ENCODE data around the gene SGMS2.

The SGMS2 gene

DNA sequence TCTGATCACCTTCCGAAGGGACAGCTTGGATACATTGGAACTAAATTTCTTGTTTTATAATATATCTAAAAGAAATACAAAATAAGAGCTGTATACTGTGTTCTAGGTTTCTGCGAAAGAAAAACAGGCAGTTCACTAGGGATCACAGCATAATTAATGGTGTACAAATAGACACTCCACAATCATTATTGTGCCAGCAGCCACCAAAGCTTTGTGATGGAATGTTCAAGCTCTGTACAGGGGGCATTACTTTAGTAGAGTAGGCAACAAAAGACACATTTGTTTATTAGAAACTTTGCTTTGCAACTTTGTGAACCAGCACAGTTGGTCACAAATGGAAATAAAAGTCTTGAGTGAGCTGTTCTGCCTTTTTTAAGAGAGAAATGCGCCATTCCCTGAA lies 49.3 kb downstream of the SGMS2 start:
- H3K27ac ChIP-seq (ENCODE audit: low read depth, low read length), result no peak overlapping the region
- H3K9me3 ChIP-seq (ENCODE audit: insufficient read depth, low read depth, low read length), result no peaks in the 10 kb centered on the region
- no peak overlapping the region for H3K9ac ChIP-seq (ENCODE audit: low read depth, low read length)
- 93% methylated on average over 2 of the region's 3 CpGs for WGBS
- no peaks in the 10 kb centered on the region for H3K36me3 ChIP-seq (ENCODE audit: insufficient read depth, low read length)
- no peaks in the 10 kb centered on the region for H3K27me3 ChIP-seq (ENCODE audit: insufficient read depth, low read length)
- no peak overlapping the region for H3K4me3 ChIP-seq (ENCODE audit: low read length)
- no peaks in the 10 kb centered on the region; the same call in 1 of the 2 replicates for H3K4me1 ChIP-seq (ENCODE audit: insufficient read depth, low read length)

DNA sequence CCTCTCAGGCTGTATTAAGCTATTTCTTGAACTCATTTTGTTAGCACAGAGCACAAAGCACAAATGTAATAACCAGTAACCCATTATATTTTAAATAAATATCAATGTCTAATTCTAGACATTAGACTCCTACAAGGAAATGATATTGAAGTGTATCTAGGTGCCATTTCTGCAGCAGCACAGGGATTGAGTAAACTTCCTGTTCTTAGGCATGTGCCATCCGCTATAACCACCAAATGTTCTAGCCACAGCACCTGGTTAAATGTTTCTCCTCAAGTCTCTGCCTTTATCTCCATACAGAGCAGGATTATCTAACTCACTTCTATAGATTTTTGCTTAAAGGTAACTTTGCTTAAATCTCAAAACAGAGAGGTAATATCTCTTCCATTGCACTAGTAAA lies 51.4 kb downstream of the SGMS2 start:
- Histone ChIP-seq H3K27ac (ENCODE audit: low read depth, low read length) (no peak overlapping the region), H3K27me3 (ENCODE audit: insufficient read depth, low read length) (no peaks in the 10 kb centered on the region), H3K9ac (ENCODE audit: low read depth, low read length) (no peak overlapping the region), H3K4me1 (ENCODE audit: insufficient read depth, low read length) (no peaks in the 10 kb centered on the region; the same call in 1 of the 2 replicates), H3K36me3 (ENCODE audit: insufficient read depth, low read length) (no peaks in the 10 kb centered on the region), H3K4me3 (ENCODE audit: low read length) (no peak overlapping the region), H3K9me3 (ENCODE audit: insufficient read depth, low read depth, low read length) (no peaks in the 10 kb centered on the region)
- 91% methylated on average over 1 of the region's 1 CpG for WGBS

DNA sequence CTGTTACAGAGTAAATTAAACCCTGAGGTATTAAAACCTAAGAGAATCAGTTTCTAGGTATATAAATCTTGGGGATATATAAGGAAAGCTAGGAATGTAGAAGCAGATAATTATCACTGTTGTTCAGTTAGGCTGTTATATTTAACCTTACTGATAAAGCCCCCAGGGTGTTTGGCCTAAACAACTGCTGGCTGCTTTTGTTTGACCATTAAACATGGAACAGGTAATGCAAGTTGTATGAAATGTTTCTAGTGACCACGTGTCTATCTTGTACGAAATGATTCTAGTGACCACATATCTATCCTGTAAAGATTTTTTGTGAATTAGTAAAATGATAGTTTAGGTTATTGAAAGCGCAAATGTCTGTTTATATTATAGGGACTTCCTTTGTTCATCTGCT lies 52.6 kb downstream of the SGMS2 start:
- H3K27ac ChIP-seq (ENCODE audit: low read depth, low read length), result no peak overlapping the region
- H3K4me3 ChIP-seq (ENCODE audit: low read length), result no peak overlapping the region
- no peaks in the 10 kb centered on the region for H3K9me3 ChIP-seq (ENCODE audit: insufficient read depth, low read depth, low read length)
- H3K36me3 ChIP-seq (ENCODE audit: insufficient read depth, low read length), result no peaks in the 10 kb centered on the region
- no peak overlapping the region for H3K9ac ChIP-seq (ENCODE audit: low read depth, low read length)
- WGBS, result 96% methylated on average over 3 of the region's 3 CpGs
- H3K27me3 ChIP-seq (ENCODE audit: insufficient read depth, low read length), result no peaks in the 10 kb centered on the region
- no peaks in the 10 kb centered on the region for H3K4me1 ChIP-seq (ENCODE audit: insufficient read depth, low read length)

DNA sequence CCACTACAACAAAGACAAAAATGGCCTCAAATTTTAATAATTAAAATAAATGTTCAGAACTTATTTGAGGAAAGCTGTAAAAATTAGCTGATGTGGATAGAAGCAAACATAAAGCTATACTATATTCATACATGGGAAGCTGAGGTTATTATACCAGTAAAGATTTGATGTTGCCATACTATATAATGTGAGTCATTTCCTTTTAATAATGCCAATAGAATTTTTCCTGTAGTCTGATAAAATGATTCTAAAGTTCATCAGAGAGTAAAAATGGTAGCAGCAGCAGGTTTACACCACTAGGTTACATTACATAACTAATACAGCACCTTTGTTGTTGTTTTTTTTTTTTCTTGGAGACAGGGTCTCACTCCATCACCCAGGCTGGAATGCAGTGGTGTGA lies 61.1 kb downstream of the SGMS2 start:
- Histone ChIP-seq H3K36me3 (ENCODE audit: insufficient read depth, low read length) (no peaks in the 10 kb centered on the region), H3K4me1 (ENCODE audit: insufficient read depth, low read length) (no peaks in the 10 kb centered on the region), H3K4me3 (ENCODE audit: low read length) (no peak overlapping the region), H3K9me3 (ENCODE audit: insufficient read depth, low read depth, low read length) (peaks cover 51% of the 10 kb centered on the region), H3K27me3 (ENCODE audit: insufficient read depth, low read length) (no peaks in the 10 kb centered on the region), H3K9ac (ENCODE audit: low read depth, low read length) (no peak overlapping the region), H3K27ac (ENCODE audit: low read depth, low read length) (no peak overlapping the region)

DNA sequence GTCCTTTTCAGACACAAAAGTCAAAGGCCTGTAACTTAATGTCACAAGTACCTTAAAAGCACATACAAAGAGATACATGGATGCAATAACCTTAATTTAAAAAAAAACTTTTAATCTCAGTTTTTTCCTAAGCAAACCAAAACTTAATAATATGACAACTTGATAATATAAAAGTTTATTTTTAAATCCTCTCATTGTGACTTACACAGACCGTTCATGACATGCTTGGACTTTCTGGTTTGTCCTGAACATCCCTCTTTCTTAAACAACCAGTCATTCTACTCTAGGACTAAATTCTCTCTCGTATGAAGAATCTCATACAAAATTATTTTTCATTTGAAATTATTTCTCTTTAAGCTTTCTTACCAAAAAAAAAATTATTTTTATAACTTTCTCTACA lies 63.5 kb downstream of the SGMS2 start:
- Histone ChIP-seq H3K4me3 (ENCODE audit: low read length) (no peak overlapping the region), H3K27ac (ENCODE audit: low read depth, low read length) (no peak overlapping the region), H3K9ac (ENCODE audit: low read depth, low read length) (no peak overlapping the region), H3K27me3 (ENCODE audit: insufficient read depth, low read length) (no peaks in the 10 kb centered on the region), H3K9me3 (ENCODE audit: insufficient read depth, low read depth, low read length) (peaks cover 58% of the 10 kb centered on the region), H3K36me3 (ENCODE audit: insufficient read depth, low read length) (no peaks in the 10 kb centered on the region), H3K4me1 (ENCODE audit: insufficient read depth, low read length) (no peaks in the 10 kb centered on the region)
- WGBS, result 41% methylated on average over 2 of the region's 2 CpGs

DNA sequence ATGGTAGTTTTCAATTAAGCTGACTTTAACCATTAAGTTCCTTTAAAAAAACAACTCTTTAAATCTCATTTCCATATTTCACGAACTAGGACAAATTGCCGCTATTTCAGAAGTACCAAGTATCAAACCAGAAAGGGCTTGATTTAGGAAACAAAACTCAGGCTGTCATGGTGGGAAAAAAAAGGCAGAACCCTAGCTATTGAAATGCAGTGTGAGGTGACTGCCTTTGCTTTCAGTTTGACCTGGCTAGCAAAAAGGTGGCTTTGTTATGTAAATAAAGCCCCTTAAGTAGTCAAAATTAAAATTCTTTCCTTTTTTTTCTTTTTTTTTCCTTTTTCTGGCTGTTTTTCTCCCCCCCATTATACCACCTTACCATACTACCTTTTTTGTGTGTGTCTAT lies 66.0 kb downstream of the SGMS2 start:
- peak overlapping the region; percentile 91; the same call in 1 of the 2 replicates for H3K27ac ChIP-seq (ENCODE audit: low read depth, low read length)
- WGBS, result 73% methylated on average over 2 of the region's 2 CpGs
- H3K36me3 ChIP-seq (ENCODE audit: insufficient read depth, low read length), result no peaks in the 10 kb centered on the region
- no peak overlapping the region for H3K4me3 ChIP-seq (ENCODE audit: low read length)
- H3K9ac ChIP-seq (ENCODE audit: low read depth, low read length), result no peak overlapping the region
- peaks cover 52% of the 10 kb centered on the region for H3K9me3 ChIP-seq (ENCODE audit: insufficient read depth, low read depth, low read length)
- H3K4me1 ChIP-seq (ENCODE audit: insufficient read depth, low read length), result no peaks in the 10 kb centered on the region
- H3K27me3 ChIP-seq (ENCODE audit: insufficient read depth, low read length), result no peaks in the 10 kb centered on the region

DNA sequence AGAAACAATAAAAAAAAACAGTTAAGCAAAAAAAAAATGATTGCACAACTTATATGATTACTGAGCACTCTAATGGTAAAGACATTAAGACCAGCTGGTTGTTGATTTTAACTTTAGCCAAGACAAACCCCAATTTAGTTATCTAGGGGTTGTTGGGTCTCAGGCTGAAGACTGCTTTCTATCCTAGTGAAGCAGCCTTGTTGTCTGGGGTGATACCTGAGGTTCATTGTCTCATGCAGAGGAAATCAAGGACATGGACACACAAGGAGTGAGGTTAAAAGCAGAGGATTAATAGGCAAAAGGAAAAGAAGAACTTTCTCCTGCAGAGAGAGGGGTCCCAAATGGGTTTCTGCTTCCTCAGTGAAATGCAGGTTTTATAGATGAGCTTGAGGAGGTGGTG lies 66.6 kb downstream of the SGMS2 start:
- Histone ChIP-seq H3K27ac (ENCODE audit: low read depth, low read length) (peak overlapping the region; percentile 91; the same call in 1 of the 2 replicates), H3K36me3 (ENCODE audit: insufficient read depth, low read length) (no peaks in the 10 kb centered on the region), H3K9me3 (ENCODE audit: insufficient read depth, low read depth, low read length) (peaks cover 47% of the 10 kb centered on the region), H3K4me1 (ENCODE audit: insufficient read depth, low read length) (no peaks in the 10 kb centered on the region), H3K27me3 (ENCODE audit: insufficient read depth, low read length) (no peaks in the 10 kb centered on the region), H3K9ac (ENCODE audit: low read depth, low read length) (no peak overlapping the region), H3K4me3 (ENCODE audit: low read length) (no peak overlapping the region)

DNA sequence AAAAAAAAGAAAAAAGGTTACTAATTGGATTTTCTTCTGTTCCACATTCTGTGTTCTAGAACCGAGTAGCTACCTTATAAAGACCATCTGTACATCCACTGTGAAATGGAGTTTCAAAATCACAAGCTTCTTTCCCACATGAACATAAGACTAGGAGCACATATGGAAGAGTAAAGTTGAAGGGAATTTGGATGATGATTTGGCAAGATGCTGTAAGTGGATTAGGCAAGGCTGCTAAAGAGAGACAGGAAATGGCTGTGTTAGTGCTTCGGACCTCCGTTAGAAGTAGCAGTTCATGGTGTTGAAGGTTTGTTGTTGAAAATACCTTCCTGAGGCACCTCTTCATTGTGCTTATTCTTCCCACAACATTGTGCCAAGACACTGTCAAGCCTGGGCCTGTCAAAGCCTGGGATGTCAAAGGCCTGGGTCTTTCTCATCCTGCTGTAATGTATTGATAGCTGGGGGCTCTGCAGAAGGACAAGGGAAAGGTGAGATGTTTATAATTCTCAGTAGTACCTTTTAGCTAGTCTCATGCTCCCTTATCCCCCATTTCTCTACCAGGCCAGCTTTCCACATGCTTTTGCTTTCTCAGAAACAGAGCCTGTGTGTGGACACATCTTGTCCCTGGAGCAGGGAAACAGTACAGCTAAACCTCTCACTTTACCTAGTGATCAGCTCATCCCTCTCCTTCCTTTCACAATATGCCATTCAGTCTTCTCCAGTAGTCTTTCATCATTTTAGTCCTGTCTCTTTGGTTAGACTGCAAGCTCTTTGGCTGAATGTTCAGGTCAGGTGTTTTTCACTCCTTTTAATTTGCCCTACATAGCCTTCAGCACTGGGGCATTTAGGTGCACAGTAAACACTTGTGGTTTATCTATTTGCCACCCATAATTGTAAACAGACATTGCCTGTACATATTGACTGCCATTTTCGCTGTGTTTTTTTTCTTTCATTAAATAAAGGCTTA lies 68.7 kb downstream of the SGMS2 start:
- H3K27me3 ChIP-seq (ENCODE audit: insufficient read depth, low read length), result no peaks in the 10 kb centered on the region
- peaks cover 26% of the 10 kb centered on the region for H3K9me3 ChIP-seq (ENCODE audit: insufficient read depth, low read depth, low read length)
- no peaks in the 10 kb centered on the region for H3K36me3 ChIP-seq (ENCODE audit: insufficient read depth, low read length)
- no peak overlapping the region for H3K4me3 ChIP-seq (ENCODE audit: low read length)
- H3K4me1 ChIP-seq (ENCODE audit: insufficient read depth, low read length), result no peaks in the 10 kb centered on the region
- no peak overlapping the region for H3K9ac ChIP-seq (ENCODE audit: low read depth, low read length)
- 95% methylated on average over 4 of the region's 4 CpGs for WGBS
- no peak overlapping the region for H3K27ac ChIP-seq (ENCODE audit: low read depth, low read length)

DNA sequence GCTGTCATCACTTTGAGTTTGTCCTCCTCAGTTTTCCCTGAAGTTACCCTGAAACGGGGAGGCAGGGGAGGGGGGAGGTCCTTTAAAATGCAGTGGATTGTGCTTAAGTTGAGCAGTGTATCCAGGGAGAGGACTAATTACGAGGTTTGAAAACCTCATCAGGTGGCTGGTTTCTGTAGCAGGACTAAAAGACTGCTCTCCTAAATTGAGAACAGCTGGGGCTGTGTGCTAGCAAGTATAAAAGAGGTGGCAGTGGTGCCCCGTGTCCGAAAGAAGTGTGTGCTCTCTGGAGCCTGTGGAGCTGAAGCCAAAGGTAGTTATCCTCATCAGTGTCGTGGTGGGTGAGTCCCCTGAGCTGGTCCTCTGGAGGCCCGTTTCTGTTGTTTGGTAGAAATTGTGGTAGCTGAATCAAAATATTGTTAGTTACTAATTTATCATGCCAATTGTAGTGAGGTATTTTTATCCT lies 69.4 kb downstream of the SGMS2 start:
- Histone ChIP-seq H3K9ac (ENCODE audit: low read depth, low read length) (no peak overlapping the region), H3K9me3 (ENCODE audit: insufficient read depth, low read depth, low read length) (peaks cover 19% of the 10 kb centered on the region), H3K4me3 (ENCODE audit: low read length) (no peak overlapping the region), H3K27me3 (ENCODE audit: insufficient read depth, low read length) (no peaks in the 10 kb centered on the region), H3K27ac (ENCODE audit: low read depth, low read length) (no peak overlapping the region), H3K4me1 (ENCODE audit: insufficient read depth, low read length) (no peaks in the 10 kb centered on the region), H3K36me3 (ENCODE audit: insufficient read depth, low read length) (no peaks in the 10 kb centered on the region)
- WGBS, result 89% methylated on average over 6 of the region's 6 CpGs

DNA sequence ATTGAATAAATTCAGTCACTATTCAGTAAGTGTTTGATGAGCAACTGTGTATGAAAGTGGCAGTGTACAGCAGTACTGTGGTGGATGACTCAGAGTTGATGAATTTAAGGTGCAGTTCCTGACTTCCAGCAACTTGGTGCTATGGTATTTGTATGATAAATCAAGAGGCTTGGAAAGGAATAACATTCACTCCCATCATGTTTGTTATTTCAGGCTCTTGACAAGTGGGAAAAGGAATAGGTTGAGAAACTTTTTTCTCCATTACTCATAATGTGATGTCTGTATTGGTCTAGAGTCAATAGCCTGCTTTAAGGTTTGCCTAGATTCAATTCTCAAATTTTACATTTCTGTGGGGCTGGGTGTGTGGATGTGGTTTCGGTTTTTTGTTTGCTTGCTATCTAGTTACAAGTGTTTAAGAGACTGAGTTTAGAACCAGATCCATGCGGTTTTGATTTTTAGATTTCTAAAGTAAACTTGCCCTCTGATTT lies 71.5 kb downstream of the SGMS2 start:
- Histone ChIP-seq H3K27ac (ENCODE audit: low read depth, low read length) (no peak overlapping the region), H3K4me3 (ENCODE audit: low read length) (no peak overlapping the region), H3K9me3 (ENCODE audit: insufficient read depth, low read depth, low read length) (0 out of 2 replicates have a peak, but pooled peaks cover 6% of the 10 kb centered on the region), H3K4me1 (ENCODE audit: insufficient read depth, low read length) (no peaks in the 10 kb centered on the region), H3K27me3 (ENCODE audit: insufficient read depth, low read length) (no peaks in the 10 kb centered on the region), H3K36me3 (ENCODE audit: insufficient read depth, low read length) (no peaks in the 10 kb centered on the region), H3K9ac (ENCODE audit: low read depth, low read length) (no peak overlapping the region)
- WGBS, result 89% methylated on average over 2 of the region's 2 CpGs

DNA sequence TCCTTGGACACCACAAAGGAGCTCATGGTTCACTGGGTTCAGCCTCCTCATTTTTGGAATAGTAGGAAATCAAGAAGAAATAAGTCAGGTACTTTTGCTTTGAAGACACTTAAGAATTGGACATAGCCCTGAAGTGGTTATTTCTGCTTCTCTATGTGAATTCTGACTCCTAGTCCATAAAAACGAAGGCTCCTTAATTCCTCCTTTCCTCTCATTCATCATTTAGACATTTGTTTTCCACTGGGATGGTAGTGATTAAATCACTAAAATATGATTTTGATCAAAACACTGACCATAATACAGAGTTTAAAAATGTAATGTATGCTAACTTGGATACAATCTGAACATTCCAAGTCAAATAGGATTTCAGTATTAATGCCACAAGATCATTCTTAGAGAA lies 71.9 kb downstream of the SGMS2 start:
- H3K4me1 ChIP-seq (ENCODE audit: insufficient read depth, low read length), result no peaks in the 10 kb centered on the region
- WGBS, result no CpG with 5 or more reads among the region's 1 CpG
- H3K4me3 ChIP-seq (ENCODE audit: low read length), result no peak overlapping the region
- no peak overlapping the region for H3K27ac ChIP-seq (ENCODE audit: low read depth, low read length)
- H3K27me3 ChIP-seq (ENCODE audit: insufficient read depth, low read length), result no peaks in the 10 kb centered on the region
- 0 out of 2 replicates have a peak, but pooled peaks cover 1% of the 10 kb centered on the region for H3K9me3 ChIP-seq (ENCODE audit: insufficient read depth, low read depth, low read length)
- H3K9ac ChIP-seq (ENCODE audit: low read depth, low read length), result no peak overlapping the region
- H3K36me3 ChIP-seq (ENCODE audit: insufficient read depth, low read length), result no peaks in the 10 kb centered on the region

Measured in HUES64 (cell line).